Neuron (in vitro differentiated cells): ENCODE measurements around the gene COL4A1.

Experiments used
- H2AFZ ChIP-seq: one replicate; pipeline ENCODE4 v1.6.1; 2013; ENCODE audit warnings: low read depth, mild to moderate bottlenecking, inconsistent platforms, low read length, moderate library complexity
- H3K27me3 ChIP-seq: one replicate; pipeline ENCODE4 v1.6.1; 2013; ENCODE audit warnings: low read length; ENCODE audit not compliant: insufficient read depth
- H3K36me3 ChIP-seq: one replicate; pipeline ENCODE4 v1.6.1; 2013; ENCODE audit warnings: low read length; ENCODE audit not compliant: insufficient read depth
- H3K4me1 ChIP-seq: one replicate; pipeline ENCODE4 v1.6.1; 2013; ENCODE audit warnings: low read length; ENCODE audit not compliant: insufficient read depth
- H3K4me3 ChIP-seq: 2 replicates; pipeline ENCODE4 v1.5.1; 2013; ENCODE audit warnings: mild to moderate bottlenecking, low read length, moderate library complexity
- H3K9me3 ChIP-seq: one replicate; pipeline ENCODE4 v1.6.1; 2013; ENCODE audit warnings: low read length

COL4A1 gene

GRCh38 chr13:110229905-110230563 lies 76.9 kb downstream of the COL4A1 start:
- Histone ChIP-seq H3K9me3 (no peaks in the 10 kb centered on the region), H3K4me1 (peaks cover 2% of the 10 kb centered on the region), H3K27me3 (no peaks in the 10 kb centered on the region), H3K36me3 (no peaks in the 10 kb centered on the region), H3K4me3 (no peak overlapping the region), H2AFZ (no peak overlapping the region)

- Histone ChIP-seq H3K4me1 (peaks cover 2% of the 10 kb centered on the region), H3K27me3 (no peaks in the 10 kb centered on the region), H3K36me3 (no peaks in the 10 kb centered on the region), H3K9me3 (no peaks in the 10 kb centered on the region), H2AFZ (no peak overlapping the region), H3K4me3 (no peak overlapping the region)
Observed at GRCh38 chr13:110228936-110229904, 77.7 kb downstream of the COL4A1 start.

- H3K9me3 ChIP-seq: no peaks in the 10 kb centered on the region
- no peaks in the 10 kb centered on the region for H3K27me3 ChIP-seq
- H2AFZ ChIP-seq: no peak overlapping the region
- no peaks in the 10 kb centered on the region for H3K36me3 ChIP-seq
- peaks cover 2% of the 10 kb centered on the region for H3K4me1 ChIP-seq
- H3K4me3 ChIP-seq: no peak overlapping the region
Observed at GRCh38 chr13:110227864-110228643, 78.9 kb downstream of the COL4A1 start.

GRCh38 chr13:110227416-110227815 lies 79.5 kb downstream of the COL4A1 start:
- Histone ChIP-seq H3K9me3 (no peaks in the 10 kb centered on the region), H3K4me3 (no peak overlapping the region), H3K4me1 (peaks cover 2% of the 10 kb centered on the region), H3K36me3 (no peaks in the 10 kb centered on the region), H2AFZ (no peak overlapping the region), H3K27me3 (no peaks in the 10 kb centered on the region)

- Histone ChIP-seq H3K27me3 (no peaks in the 10 kb centered on the region), H3K9me3 (no peaks in the 10 kb centered on the region), H3K36me3 (no peaks in the 10 kb centered on the region), H3K4me3 (no peak overlapping the region), H2AFZ (no peak overlapping the region), H3K4me1 (peaks cover 2% of the 10 kb centered on the region)
Observed at GRCh38 chr13:110225609-110226574, 81.1 kb downstream of the COL4A1 start.

- no peak overlapping the region for H2AFZ ChIP-seq
- H3K4me3 ChIP-seq: no peak overlapping the region
- H3K4me1 ChIP-seq: peaks cover 2% of the 10 kb centered on the region
- H3K27me3 ChIP-seq: no peaks in the 10 kb centered on the region
- no peaks in the 10 kb centered on the region for H3K36me3 ChIP-seq
- no peaks in the 10 kb centered on the region for H3K9me3 ChIP-seq
Observed at GRCh38 chr13:110225003-110225402, 82.0 kb downstream of the COL4A1 start.

- H3K27me3 ChIP-seq: no peaks in the 10 kb centered on the region
- no peak overlapping the region for H3K4me3 ChIP-seq
- H2AFZ ChIP-seq: no peak overlapping the region
- no peaks in the 10 kb centered on the region for H3K36me3 ChIP-seq
- H3K4me1 ChIP-seq: peaks cover 2% of the 10 kb centered on the region
- no peaks in the 10 kb centered on the region for H3K9me3 ChIP-seq
Observed at GRCh38 chr13:110224519-110224918, 82.4 kb downstream of the COL4A1 start.

- Histone ChIP-seq H3K4me1 (peaks cover 5% of the 10 kb centered on the region), H3K36me3 (no peaks in the 10 kb centered on the region), H3K4me3 (no peak overlapping the region), H2AFZ (peak overlapping the region; percentile 56), H3K9me3 (no peaks in the 10 kb centered on the region), H3K27me3 (no peaks in the 10 kb centered on the region)
Observed at GRCh38 chr13:110221406-110222117, 85.4 kb downstream of the COL4A1 start.

- Histone ChIP-seq H3K36me3 (no peaks in the 10 kb centered on the region), H3K4me3 (no peak overlapping the region), H3K4me1 (peaks cover 11% of the 10 kb centered on the region)
Observed at GRCh38 chr13:110220471-110220870, 86.5 kb downstream of the COL4A1 start.

GRCh38 chr13:110218581-110219201 lies 88.3 kb downstream of the COL4A1 start:
- peaks cover 11% of the 10 kb centered on the region for H3K4me1 ChIP-seq
- H2AFZ ChIP-seq: no peak overlapping the region
- no peak overlapping the region for H3K4me3 ChIP-seq
- no peaks in the 10 kb centered on the region for H3K36me3 ChIP-seq
- H3K9me3 ChIP-seq: no peaks in the 10 kb centered on the region
- H3K27me3 ChIP-seq: no peaks in the 10 kb centered on the region

More at GRCh38 chr13:110220471-110220870, 86.5 kb downstream of the COL4A1 start:
- Histone ChIP-seq H2AFZ (no peak overlapping the region), H3K9me3 (no peaks in the 10 kb centered on the region), H3K27me3 (no peaks in the 10 kb centered on the region)

- Histone ChIP-seq H3K4me3 (no peak overlapping the region), H3K27me3 (no peaks in the 10 kb centered on the region), H3K4me1 (peaks cover 11% of the 10 kb centered on the region), H3K36me3 (no peaks in the 10 kb centered on the region), H3K9me3 (no peaks in the 10 kb centered on the region), H2AFZ (no peak overlapping the region)
Observed at GRCh38 chr13:110217811-110218210, 89.1 kb downstream of the COL4A1 start.
